Endometrium (tissue), 2 donors: ENCODE data around the gene KCNG2.

Experiments used
- FAIRE-seq: peaks from 2 replicates; lab custom pipeline; 2012; peaks lifted over from hg19 to GRCh38; lab: Jason Lieb, UNC
- donor health status: control.
- donor health status: control.

KCNG2 gene

DNA sequence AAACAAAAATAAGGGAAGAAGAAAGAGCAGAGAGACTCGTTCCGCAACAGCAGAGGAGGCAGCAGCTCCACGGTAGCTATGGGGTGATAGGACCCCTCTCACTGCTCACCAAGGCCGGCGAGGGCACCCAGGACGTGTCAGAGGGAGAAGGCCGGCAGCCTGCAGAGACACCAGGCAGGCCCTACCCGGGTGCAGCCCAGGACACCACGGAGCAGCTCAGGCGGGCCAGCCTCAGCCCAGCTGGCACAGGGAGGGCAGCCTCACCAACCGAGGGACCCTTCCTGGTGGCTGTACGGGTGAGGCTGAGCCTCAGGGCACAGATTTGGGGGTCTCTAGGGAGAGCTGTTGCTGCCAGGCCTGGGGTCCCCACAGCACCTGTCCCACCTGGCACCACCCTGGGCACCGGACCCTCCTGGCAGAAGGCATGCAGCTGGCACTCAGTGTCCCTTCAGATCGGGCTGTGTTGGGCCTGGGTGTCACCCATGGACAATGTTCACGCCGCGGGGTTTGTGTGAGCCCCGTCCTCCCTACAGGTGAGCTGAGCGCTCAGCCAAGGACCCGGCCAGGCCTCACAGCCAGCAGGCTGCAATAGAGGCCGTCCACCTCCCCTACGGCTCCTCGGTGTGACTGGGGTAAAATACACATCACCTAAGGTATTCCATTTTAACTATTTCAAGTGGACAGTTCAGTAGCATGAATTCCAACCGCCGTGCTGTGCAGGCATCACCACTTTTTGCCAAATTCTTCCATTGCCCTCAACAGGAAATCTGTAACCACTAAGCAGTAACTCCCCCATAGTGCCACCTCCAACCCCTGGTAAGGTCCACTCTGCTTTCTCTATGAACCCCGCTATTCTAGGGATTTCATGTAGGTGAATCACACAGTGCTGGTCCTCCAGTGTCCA, 21.6 kb downstream of the KCNG2 start:
- no peak for FAIRE-seq

- no peak for FAIRE-seq
Observed at GRCh38 chr18:79819968-79820351, 22.2 kb downstream of the KCNG2 start.

GRCh38 chr18:79823120-79823519, 25.4 kb downstream of the KCNG2 start:
- no peak for FAIRE-seq

- FAIRE-seq: no peak
Observed at GRCh38 chr18:79825913-79826312, 28.2 kb downstream of the KCNG2 start.

DNA sequence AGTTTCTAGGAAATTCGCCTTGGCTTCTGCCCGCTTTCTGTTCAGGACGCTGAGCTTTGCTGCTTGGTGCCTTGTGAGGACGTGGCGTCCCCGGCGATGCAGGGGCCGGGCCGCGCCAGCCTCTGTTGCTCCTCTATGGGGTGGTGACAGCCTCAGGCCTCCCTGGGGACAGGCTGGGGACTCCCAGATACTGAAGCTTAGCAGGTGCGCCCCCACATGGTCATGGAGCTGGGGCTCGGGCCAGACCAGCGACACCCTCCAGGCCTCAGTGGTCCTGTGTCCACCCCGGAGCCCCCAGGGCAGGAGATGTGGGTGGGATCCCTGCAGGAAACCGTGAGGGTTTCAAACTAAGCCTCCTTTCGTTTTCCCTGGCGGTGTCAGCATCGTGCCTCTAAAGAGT, 29.2 kb downstream of the KCNG2 start:
- no peak for FAIRE-seq

- no peak for FAIRE-seq
Observed at GRCh38 chr18:79828258-79828657, 30.5 kb downstream of the KCNG2 start.

DNA sequence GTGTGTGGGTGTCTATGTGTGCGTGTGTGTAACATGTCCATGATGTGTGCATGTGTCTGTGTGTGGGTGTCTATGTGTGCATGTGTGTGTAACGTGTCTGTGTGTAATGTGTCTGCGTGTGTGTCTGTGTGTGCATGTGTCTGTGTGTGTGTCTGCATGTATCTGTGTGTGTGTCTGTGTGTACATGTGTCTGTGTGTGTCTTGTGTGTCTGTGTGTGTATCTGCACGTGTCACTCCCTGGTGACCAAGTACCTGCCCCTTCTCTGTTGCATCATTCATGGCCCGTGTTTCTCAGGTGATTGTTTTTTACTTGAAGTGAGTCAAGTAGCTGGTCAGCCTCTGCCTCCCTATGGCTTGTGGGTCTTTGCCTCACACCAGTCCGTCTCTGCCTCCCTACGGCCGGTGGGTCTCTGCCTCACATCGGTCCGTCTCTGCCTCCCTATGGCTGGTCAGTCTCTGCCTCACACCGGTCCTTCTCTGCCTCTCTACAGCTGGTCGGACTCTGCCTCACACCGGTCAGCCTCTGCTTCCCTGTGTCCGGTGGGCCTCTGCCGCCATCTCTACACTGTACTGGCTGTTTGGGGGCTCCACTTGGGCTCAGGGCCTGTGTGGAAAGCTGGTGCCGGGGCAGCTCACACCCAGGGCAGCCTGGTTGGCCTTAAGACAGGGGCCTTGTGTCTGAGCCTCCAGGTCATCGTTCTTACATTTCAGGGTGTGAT, 31.6 kb downstream of the KCNG2 start:
- FAIRE-seq: no peak

- FAIRE-seq: no peak
Observed at GRCh38 chr18:79832169-79832568, 34.4 kb downstream of the KCNG2 start.

DNA sequence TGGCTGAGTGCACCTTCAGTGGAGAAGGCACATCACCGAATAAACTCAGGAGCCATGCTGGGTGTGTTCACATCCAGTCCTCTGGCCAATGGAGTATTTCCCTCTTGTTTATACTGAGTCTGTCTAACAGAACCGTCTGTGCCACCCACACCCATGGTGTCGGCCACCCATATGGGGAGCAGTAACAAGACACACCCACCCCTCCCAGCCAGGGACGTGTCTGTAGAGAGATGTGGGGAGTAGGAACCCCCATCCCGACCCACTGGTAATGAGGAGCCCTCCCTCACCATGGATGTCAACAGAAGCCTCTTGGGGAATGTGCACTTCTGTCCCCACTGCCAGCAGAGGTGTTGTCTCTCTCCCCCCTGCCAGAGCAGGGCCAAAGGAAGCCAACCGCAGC, 37.1 kb downstream of the KCNG2 start:
- FAIRE-seq: no peak

DNA sequence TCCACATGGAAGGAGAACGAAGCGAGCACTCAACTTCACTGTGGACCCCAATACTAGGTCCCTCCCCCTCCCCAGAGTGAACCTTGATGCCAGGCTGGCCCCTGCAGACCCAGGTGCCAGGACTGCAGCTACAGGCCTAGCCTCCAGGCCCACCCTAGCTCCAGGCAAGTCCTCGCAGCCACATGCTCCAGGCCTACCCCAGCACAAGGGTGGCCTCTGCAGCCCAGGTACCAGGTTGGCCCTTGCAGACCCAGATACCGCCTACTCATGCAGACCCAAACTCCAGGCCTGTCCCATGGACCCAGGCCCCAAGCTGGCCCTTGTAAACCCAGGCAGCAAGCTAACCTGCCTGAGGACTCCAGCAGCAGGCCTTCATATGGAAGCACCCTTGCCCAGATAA, 44.2 kb downstream of the KCNG2 start:
- no peak for FAIRE-seq

DNA sequence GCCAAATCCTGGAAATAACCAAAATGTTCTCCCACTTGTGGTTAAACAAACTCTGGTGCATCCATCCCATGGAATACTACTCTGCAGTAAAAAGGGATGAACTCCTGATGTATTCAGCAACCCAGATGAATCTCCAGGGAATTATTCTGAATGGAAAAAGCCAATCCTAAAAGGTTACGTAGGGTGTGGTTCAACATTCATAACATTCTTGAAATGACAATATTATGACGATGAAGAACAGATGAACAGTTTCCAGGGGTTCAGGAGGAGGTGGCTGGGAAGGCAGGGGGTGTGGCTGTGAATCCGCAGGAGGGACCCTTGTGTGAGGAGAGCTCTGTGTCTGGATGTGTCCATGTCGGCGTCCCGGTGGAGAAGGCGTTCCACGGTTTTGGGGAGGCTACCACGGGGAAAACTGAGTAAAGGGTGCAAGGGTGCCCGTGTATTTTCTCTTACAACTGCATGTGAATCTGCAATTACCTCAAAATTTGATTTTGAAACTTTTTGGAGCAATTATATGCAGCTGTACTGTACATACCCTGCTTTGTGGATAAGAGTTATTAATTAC, 47.3 kb downstream of the KCNG2 start:
- FAIRE-seq: no peak

- FAIRE-seq: no peak
Observed at GRCh38 chr18:79846936-79847557, 49.3 kb downstream of the KCNG2 start.

GRCh38 chr18:79847606-79848293, 50.0 kb downstream of the KCNG2 start:
- no peak for FAIRE-seq

DNA sequence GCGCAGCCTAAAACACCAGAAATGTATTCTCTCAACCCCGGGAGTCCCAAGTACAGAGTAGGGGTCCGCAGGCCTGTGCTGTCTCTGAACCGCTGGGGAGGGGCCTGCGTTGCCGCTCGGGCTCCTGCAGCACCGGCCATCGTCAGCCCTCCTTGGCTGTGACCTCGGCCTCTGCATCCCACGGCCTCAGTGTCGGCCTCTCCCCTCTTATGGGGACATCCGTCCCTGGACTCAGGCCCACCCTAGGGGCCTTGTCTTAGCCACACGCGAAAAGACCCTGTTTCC, 50.5 kb downstream of the KCNG2 start:
- FAIRE-seq: no peak

GRCh38 chr18:79848579-79849327, 51.0 kb downstream of the KCNG2 start:
- no peak for FAIRE-seq

DNA sequence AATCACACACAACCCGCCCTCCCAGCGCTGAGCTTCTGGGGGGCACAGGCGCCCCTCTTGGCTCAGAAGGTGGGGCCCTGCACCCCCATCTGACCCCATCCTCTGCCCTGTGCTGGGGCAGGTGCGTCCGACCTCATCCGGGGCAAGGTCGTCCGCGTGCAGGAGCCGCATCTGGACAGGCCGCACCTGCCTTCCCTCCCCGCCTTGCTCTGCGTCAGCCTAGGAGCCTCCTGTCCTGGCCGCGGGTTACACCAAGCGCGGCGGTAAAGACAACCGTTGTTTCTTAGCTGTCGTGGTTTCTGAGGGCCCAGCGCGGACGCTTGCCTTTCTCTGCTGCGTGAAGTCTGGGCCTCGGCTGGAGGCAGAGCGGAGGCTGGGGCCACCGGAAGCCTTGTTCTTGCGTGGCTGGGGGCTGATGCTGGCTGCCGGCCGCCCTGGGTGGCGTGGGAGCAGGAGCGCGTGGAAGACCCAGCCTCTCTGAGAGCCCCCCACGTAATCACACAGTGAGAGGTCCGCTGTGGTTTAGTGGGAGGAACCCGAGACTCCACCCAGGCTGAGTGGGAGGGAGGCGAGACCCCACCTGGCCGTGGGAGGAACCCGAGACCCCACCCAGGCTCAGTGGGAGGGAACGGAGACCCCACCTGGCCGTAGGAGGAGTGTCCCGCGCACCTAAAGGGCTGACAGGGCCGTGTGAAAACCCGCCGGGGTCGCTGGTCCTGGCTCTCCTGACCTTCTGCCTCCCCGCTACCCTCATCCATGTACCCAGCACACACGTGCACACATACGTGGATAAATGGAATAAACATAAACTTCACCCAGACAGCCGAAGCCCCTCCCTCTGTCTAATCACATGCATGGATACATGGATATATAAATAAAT, 51.8 kb downstream of the KCNG2 start:
- FAIRE-seq: no peak

DNA sequence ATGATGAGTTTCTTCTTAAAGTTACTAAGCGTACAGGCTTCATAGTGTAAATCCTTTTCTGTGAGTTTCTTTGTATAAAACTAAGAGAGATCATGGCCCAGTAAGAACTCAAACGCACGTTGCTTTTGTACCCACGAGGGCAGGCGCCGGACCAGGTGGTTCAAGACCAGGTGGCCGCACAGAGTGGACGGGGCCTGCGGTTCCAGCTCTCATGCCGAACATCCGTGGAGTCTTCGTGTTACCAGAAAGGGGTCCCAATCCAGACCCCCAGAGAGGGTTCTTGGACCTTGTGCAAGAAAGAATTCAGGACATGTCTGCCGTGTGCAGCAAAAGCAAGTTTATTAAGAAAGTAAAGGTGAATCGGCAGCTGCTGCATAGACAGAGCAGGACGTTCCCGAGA, 53.0 kb downstream of the KCNG2 start:
- no peak for FAIRE-seq

DNA sequence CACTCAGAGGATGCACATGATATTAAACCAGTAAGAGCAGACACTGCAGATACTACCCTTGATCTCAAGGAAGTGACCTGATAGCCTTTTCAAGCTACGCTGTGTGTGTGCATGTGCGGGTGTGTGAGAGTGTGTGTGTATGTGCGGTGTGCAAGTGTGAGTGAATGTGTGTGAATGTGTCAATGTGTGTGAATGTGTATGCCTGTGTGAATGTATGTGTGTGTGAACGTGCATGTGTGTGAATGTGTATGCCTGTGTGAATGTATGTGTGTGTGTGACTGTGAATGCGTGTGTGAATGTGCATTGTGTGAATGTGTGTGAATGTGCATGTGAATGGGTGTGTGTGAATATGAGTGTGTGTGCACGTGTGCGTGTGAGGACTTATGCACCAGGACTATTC, 53.8 kb downstream of the KCNG2 start:
- no peak for FAIRE-seq

DNA sequence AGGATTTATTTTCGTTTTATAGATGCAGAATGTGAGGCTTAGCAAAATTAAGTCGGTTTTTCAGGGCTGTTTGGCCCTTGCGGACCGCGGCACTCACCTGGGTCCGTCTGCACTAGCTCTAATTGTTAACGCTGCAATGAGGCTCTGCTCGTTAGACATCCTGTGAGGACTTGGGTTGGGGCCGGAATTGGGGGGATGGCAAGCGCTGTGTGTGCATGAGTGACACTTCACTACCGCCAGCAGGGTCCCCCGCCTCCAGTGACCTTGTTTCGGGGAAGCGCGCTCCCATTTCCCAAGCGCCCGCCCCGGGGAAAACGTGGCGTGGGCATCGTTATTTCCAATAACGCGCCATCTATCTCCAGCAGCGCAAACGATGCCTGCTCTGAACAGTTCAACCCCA, 54.2 kb downstream of the KCNG2 start:
- no peak for FAIRE-seq

GRCh38 chr18:79852561-79853302, 55.0 kb downstream of the KCNG2 start:
- FAIRE-seq: no peak
